Muscle of leg (tissue), 11 donors: ENCODE results near the gene ERI2. TPM values are rescaled to one million over a fixed set of nuclear protein-coding genes. Genes with fewer than 3 reads are reported as not detected.

ENCODE experiments used
- DNase-seq: peaks from one replicate; pipeline ENCODE4 v3.0.0; 2013
- H3K27ac ChIP-seq: one replicate; pipeline ENCODE4 v1.5.1; 2013; ENCODE audit warnings: mild to moderate bottlenecking, low read length, control low read depth
- H3K27me3 ChIP-seq: one replicate; pipeline ENCODE4 v1.6.1; 2013; ENCODE audit warnings: low read length; ENCODE audit not compliant: control insufficient read depth, insufficient read depth
- H3K36me3 ChIP-seq: one replicate; pipeline ENCODE4 v1.6.1; 2013; ENCODE audit warnings: low read length; ENCODE audit not compliant: control insufficient read depth, insufficient read depth
- H3K4me1 ChIP-seq: one replicate; pipeline ENCODE4 v1.6.1; 2013; ENCODE audit warnings: low read length; ENCODE audit not compliant: control insufficient read depth, insufficient read depth
- H3K4me3 ChIP-seq: one replicate; pipeline ENCODE4 v1.5.1; 2013; ENCODE audit warnings: low read length, control low read depth
- H3K9me3 ChIP-seq: replicated peaks from 2 replicates; pipeline ENCODE4 v1.6.1; 2013; ENCODE audit warnings: low read depth, low read length; ENCODE audit not compliant: control insufficient read depth
- WGBS: methylation state at CpG from one replicate; pipeline ENCODE4 v1.1.5; 2013; ENCODE audit warnings: missing lambda C conversion rate; ENCODE audit not compliant: insufficient coverage; 5-methylcytosine and 5-hydroxymethylcytosine counted together
- polyA plus RNA-seq, 8 donors: library from polyadenylated mRNA; unstranded; fragments of 120-200 nt; gene quantifications; one replicate each; pipeline versions ENCODE4 v1.2.1 to v1.2.3, GENCODE V29; 2013; ENCODE audit warnings: inconsistent platforms in 1 of 8, low replicate concordance in 1 of 8; ENCODE audit not compliant: insufficient read length in 8 of 8, insufficient read depth in 1 of 8
- total RNA-seq: library from RNA; stranded (reverse); fragments of 120-200 nt; gene quantifications from one replicate; pipeline ENCODE4 v1.2.4, GENCODE V29; 2013

The ERI2 gene
- total and polyA plus RNA-seq, 9 donors: 13.0 to 17.5 (median 15.2) TPM

GRCh38 chr16:20801278-20801677 is 5.0 kb downstream of the ERI2 start:
- Histone ChIP-seq H3K4me3 (no peak overlapping the region), H3K9me3 (no peaks in the 10 kb centered on the region), H3K27me3 (no peaks in the 10 kb centered on the region), H3K36me3 (peaks cover 12% of the 10 kb centered on the region), H3K27ac (no peak overlapping the region), H3K4me1 (no peaks in the 10 kb centered on the region)
- no peak for DNase-seq
- WGBS: no CpG with 5 or more reads among the region's 1 CpG

- Histone ChIP-seq H3K4me3 (no peak overlapping the region), H3K27me3 (no peaks in the 10 kb centered on the region), H3K9me3 (no peaks in the 10 kb centered on the region), H3K27ac (no peak overlapping the region), H3K4me1 (no peaks in the 10 kb centered on the region), H3K36me3 (peaks cover 12% of the 10 kb centered on the region)
- no CpG with 5 or more reads among the region's 2 CpGs for WGBS
- peak; percentile 40 for DNase-seq
These were observed 6.7 kb downstream of the ERI2 start for GRCh38 chr16:20799599-20799998.

GRCh38 chr16:20798364-20798763 is 7.9 kb downstream of the ERI2 start:
- Histone ChIP-seq H3K9me3 (no peaks in the 10 kb centered on the region), H3K4me1 (no peaks in the 10 kb centered on the region), H3K4me3 (no peak overlapping the region), H3K27ac (no peak overlapping the region), H3K36me3 (peaks cover 9% of the 10 kb centered on the region), H3K27me3 (no peaks in the 10 kb centered on the region)
- no peak for DNase-seq
- 100% methylated on average over 1 of the region's 2 CpGs for WGBS

- Histone ChIP-seq H3K27me3 (no peaks in the 10 kb centered on the region), H3K4me3 (no peak overlapping the region), H3K9me3 (no peaks in the 10 kb centered on the region), H3K27ac (no peak overlapping the region), H3K36me3 (no peaks in the 10 kb centered on the region), H3K4me1 (no peaks in the 10 kb centered on the region)
- WGBS: 96% methylated on average over 2 of the region's 5 CpGs
- no peak for DNase-seq
These were observed 14.2 kb downstream of the ERI2 start for GRCh38 chr16:20791923-20792612.

- Histone ChIP-seq H3K27ac (no peak overlapping the region), H3K4me1 (no peaks in the 10 kb centered on the region)
- no peak for DNase-seq
These were observed 17.1 kb downstream of the ERI2 start for GRCh38 chr16:20789130-20789529.

GRCh38 chr16:20784204-20784603 is 22.1 kb downstream of the ERI2 start:
- Histone ChIP-seq H3K27me3 (no peaks in the 10 kb centered on the region), H3K36me3 (no peaks in the 10 kb centered on the region), H3K4me3 (no peak overlapping the region), H3K27ac (no peak overlapping the region), H3K9me3 (no peaks in the 10 kb centered on the region), H3K4me1 (no peaks in the 10 kb centered on the region)
- DNase-seq: no peak

More at GRCh38 chr16:20789130-20789529, 17.1 kb downstream of the ERI2 start:
- Histone ChIP-seq H3K9me3 (no peaks in the 10 kb centered on the region), H3K4me3 (no peak overlapping the region), H3K27me3 (no peaks in the 10 kb centered on the region), H3K36me3 (no peaks in the 10 kb centered on the region)

GRCh38 chr16:20782470-20782869 is 23.8 kb downstream of the ERI2 start:
- no peak for DNase-seq
- H3K9me3 ChIP-seq: no peaks in the 10 kb centered on the region
- no peaks in the 10 kb centered on the region for H3K36me3 ChIP-seq
- no peaks in the 10 kb centered on the region for H3K4me1 ChIP-seq
- H3K27ac ChIP-seq: no peak overlapping the region
- H3K4me3 ChIP-seq: no peak overlapping the region
- no peaks in the 10 kb centered on the region for H3K27me3 ChIP-seq
- WGBS: 92% methylated on average over 1 of the region's 2 CpGs

GRCh38 chr16:20781697-20782096 is 24.6 kb downstream of the ERI2 start:
- no CpG with 5 or more reads among the region's 1 CpG for WGBS
- Histone ChIP-seq H3K4me1 (no peaks in the 10 kb centered on the region), H3K4me3 (no peak overlapping the region), H3K36me3 (no peaks in the 10 kb centered on the region), H3K9me3 (no peaks in the 10 kb centered on the region), H3K27me3 (no peaks in the 10 kb centered on the region), H3K27ac (no peak overlapping the region)
- no peak for DNase-seq

GRCh38 chr16:20774703-20775362 is 31.4 kb downstream of the ERI2 start:
- 61% methylated on average over 2 of the region's 7 CpGs for WGBS
- peak; percentile 4 for DNase-seq
- no peak overlapping the region for H3K4me3 ChIP-seq
- no peaks in the 10 kb centered on the region for H3K4me1 ChIP-seq
- no peaks in the 10 kb centered on the region for H3K27me3 ChIP-seq
- H3K36me3 ChIP-seq: no peaks in the 10 kb centered on the region
- no peak overlapping the region for H3K27ac ChIP-seq
- H3K9me3 ChIP-seq: no peaks in the 10 kb centered on the region

- no peaks in the 10 kb centered on the region for H3K9me3 ChIP-seq
- no peak overlapping the region for H3K4me3 ChIP-seq
- H3K36me3 ChIP-seq: no peaks in the 10 kb centered on the region
- no peaks in the 10 kb centered on the region for H3K27me3 ChIP-seq
- no peak overlapping the region for H3K27ac ChIP-seq
- DNase-seq: no peak
- no peaks in the 10 kb centered on the region for H3K4me1 ChIP-seq
- 100% methylated on average over 1 of the region's 3 CpGs for whole genome bisulfite sequencing
These were observed 32.6 kb downstream of the ERI2 start for GRCh38 chr16:20773679-20774078.
